IPS DF 4.7 (cell line): ENCODE measurements around the gene NOX5.
"Not testable (repeated sequence)": the region's sequence is repeated elsewhere in the genome, so short reads cannot be mapped to it uniquely, and the experiment has no call there.

Experiments
- DNase-seq: peaks from one replicate; pipeline ENCODE4 v3.0.0-alpha.2; 2013; ENCODE audit warnings: low spot score; ENCODE audit errors: extremely low read depth

The NOX5 gene

DNA sequence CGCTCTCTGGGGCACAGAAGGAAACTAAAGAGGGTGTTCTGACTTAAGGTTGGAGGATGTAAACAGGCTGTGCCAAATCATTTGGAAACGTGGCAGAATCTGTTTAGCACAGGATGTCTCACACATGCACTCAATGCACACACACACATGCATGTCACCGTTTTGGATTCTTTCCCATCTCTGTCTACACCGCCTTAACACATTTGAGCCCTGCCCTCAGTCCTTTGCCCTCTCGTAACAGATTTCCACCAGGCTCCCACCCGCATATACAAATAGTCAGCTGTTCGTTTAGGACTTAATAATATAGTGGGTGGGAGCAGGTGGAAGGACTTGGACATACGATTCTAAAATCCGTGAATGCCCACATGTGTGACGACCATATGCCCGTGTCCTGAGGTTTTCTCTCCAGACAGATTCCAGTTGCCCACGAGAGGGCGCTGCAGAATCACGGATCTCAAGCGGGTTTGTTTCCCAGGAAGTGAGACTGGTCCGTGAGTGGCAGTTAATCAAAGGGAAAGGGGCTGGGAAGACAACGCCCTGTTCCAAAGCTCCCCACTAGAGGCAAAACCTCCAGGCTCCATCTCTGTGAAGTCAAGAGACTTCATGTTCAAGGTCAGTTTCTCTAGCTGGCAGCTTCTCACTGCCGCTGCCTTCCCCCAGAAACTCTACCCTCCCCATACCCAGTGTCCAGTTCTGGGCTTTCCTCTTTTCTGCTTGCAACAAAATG, 44.5 kb downstream of the NOX5 start:
- peak; percentile 89 for DNase-seq

DNA sequence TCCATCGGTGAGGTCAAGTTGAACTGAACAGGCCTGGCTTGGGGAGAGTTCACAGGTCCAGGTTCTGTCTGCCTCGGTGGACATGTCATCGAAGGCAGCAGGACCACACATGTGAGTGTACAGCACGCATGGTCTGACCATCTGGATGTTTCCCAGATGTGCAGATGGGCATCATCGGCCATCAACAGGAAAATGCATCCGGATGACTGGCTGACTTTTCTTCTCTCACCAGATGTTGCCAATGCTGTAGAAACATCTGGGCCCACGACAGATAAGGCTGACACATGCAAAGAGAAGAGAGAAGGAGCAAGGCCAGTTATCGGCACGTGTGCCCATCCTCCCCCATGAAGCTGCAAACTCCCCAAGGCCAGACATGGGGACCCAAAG, 45.1 kb downstream of the NOX5 start:
- DNase-seq = no peak

DNA sequence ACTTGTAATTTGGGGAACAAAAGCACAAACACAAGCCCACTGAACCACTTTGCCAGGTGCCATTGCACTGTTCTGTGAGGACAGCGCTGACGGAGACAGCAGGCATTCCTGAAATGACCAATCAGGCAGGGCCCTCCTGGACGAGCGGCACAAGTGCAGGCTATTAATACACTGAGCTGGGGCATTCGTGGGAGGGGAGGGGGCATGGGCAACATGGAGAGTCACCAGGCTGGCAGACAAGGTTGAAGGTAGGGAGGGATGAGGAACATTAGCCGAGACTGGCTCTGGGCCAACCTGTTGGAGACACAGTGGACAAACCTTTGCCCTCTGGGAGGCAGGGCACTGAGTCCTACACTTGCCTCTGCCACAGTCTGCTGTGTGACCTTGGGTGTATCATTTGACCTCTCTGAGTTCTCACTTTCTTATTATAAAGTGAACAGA, 45.6 kb downstream of the NOX5 start:
- DNase-seq = no peak

DNA sequence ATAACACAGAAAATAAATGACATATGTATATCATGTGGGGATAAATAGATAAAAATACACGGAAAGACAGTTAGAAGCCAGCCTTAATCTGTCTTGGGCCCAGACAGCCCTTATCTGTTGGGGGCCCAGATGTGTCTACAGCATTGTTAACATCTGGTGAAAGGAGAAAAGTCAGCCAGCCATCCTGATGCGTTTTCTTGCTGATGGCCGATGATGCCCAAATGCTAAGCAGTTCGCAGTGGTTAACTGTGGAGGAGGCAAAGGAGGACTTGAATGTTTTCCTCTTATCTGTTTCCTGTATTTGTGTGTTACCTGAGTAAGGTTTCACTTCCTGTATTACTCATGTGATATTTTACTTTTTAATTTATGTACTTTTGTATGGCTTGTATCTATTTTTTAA, 46.2 kb downstream of the NOX5 start:
- no peak for DNase-seq

DNA sequence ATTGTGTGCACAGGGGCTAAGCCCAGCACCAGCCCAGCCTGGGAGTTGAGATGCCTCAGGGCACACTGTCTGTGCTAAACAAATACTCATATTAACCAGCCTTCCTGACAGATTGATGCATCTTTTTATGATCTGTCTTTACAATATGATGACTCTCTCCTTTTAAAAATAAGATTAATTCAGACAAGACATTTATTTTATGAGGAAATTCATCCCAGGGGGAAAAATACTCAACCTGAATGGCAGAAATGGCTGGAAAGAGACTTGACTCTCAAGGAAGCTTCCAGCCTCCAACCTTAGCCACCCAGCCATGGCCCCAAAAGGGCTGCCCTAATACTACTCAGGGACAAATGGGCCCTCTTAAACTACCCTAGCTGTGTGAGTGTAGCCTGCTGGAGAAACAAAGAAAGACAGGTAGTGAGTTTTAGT, 46.9 kb downstream of the NOX5 start:
- DNase-seq = no peak

DNA sequence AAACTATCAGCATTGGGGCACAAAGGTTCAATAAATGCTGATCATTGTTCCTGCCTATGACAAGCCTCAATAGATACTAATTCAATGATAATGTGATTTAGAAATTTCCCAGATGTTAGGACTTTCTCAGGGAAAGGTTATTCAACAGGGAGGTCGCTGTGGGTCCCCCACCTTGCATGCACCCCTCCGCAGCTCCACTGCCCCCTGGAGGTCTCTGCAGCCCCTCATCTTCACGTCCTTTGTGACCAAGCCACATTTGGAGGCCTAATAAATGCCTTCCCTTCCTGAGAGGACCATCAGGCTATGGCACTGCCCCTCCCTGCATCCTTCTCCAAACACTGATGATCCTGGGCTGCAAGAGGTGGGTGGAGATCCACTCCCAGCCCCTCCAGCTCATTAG, 50.2 kb downstream of the NOX5 start:
- DNase-seq = no peak

DNA sequence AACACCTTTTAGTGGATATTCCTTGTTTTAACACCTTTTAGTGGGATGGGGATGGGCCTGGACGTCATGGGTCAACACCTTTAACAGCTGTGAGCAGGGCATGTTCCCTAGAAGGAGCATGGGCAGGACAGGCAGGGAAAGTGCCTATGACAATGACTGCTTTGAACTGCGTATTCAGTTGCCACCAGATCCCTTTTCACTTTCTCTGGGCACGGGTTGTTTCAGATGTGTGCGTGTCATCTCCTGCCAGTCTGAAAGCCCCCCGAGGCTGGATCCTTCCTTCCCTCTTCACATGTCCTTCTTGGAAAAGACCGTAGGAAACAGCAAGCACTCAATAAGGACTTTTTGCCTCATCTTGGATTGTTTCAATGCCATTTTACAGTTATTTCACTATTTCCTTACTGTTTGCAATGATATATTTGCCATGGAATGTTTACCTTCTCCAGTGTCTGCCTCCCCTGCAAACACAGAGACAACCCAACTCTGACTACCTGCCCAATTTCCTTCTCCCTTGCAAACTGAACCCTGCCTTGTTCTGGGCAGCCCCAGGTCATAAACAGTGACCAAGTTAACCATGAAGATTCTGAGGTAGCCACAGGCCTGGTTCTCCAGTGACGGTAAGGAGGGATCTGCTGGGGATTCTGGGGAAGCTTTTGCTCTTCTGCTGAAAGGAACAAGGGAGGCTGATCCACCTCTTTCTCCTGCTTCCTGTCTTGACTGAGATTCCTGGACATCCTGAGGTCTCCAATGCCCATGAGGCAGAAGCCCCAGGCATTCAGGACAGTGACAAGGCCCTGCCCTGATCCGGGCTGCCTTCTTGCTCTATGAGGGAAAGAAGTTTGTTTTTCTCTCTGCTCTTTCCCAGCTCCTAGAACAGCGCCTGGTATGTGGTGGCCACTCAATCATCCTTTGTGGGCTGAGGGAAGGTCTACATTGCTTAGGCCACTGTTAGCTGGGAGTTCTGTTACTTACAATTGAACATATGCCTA, 51.8 kb downstream of the NOX5 start:
- no peak for DNase-seq

DNA sequence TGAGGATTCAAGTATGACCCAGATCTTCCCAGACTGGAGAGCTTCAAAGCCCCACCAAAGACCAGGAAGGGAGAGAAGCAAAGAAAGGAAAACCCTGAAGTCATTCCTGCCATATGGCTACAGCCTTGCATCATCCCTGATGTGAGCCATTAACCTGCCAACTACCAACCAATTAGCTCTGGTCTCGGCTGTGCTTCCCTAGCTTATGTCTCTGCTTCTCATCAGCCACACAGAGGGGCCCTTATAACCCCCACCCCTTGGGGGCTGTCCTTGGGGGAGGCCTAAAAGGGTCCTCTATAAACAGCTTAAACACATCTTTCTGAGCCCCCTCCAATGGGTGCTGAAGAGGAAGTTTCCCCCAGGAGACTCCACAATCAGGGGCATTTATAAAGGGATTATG, 52.8 kb downstream of the NOX5 start:
- DNase-seq = no peak

DNA sequence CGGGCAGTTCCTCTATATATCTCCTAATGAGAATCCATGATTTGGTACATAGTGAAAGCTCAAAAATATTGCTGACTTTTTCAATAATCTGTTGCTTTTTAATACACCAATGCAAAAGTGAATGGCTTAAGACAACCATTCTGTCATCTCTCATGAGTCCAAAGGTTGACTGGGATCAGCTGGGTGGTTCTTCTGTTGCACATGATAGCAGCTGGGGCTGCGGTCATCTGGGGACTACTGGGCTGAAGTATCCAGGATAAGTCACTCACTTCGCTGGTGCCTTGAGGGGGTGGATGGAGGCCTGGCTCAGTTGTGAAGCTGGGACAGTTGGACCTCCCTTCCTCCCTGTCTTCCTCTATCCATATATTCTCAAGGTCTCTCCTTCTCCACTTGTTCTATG, 53.7 kb downstream of the NOX5 start:
- no peak for DNase-seq

DNA sequence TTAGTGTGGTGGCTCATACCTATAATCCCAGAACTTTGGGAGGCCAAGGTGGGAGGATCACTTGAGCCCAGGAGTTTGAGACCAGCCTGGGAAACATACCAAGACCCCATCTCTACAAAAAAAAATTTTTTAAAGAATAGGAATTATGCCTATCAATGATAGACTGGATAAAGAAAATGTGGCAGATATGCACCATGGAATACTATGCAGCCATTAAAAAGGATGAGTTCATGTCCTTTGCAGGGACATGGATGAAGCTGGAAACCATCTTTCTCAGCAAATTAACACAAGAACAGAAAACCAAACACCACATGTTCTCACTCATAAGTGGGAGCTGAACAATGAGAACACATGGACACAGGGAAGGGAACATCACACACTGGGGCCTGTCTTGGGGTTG, 54.8 kb downstream of the NOX5 start:
- DNase-seq = not testable (repeated sequence)

GRCh38 chr15:69069996-69070395, 55.5 kb downstream of the NOX5 start:
- DNase-seq = no peak

DNA sequence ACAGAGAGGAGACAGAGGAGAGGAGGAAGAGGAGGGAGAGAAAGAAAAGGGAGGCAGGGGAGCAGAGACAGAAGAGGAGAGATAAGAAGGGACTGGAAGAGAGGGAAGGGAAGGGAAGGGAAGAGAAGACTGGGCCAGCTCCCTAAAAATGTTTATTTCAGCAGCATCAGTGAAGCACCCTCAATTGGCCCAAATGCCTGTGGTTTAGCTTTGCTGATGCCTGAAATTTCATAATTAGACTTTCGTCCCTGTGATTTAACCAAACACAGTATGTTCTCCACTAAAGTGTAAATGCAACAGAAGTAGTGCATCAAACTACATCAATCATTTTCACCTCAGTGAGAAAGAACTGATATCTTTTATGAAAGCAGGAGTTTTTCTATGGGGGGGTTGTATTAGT, 55.9 kb downstream of the NOX5 start:
- DNase-seq = no peak

DNA sequence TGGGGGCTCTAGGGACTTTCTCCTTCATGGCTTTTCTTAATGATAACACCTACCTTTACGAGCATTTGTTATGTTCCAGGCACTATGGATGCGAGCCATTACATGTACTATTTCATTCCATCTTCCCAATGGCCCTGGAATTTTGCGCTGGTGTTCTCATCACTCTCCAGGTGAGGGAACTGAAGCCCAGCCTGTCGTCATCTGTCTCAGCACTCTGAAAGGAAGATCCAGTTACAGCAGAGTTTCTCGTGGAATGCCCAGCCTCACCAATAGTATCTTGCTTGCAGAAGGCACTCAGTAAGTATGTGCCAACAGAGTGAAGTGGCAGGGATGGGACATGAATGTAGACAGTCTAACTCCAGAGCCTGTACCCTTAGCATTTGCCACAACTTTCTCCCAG, 56.8 kb downstream of the NOX5 start:
- DNase-seq = no peak

- DNase-seq = no peak
Measured at GRCh38 chr15:69072906-69073305, 58.4 kb downstream of the NOX5 start.

DNA sequence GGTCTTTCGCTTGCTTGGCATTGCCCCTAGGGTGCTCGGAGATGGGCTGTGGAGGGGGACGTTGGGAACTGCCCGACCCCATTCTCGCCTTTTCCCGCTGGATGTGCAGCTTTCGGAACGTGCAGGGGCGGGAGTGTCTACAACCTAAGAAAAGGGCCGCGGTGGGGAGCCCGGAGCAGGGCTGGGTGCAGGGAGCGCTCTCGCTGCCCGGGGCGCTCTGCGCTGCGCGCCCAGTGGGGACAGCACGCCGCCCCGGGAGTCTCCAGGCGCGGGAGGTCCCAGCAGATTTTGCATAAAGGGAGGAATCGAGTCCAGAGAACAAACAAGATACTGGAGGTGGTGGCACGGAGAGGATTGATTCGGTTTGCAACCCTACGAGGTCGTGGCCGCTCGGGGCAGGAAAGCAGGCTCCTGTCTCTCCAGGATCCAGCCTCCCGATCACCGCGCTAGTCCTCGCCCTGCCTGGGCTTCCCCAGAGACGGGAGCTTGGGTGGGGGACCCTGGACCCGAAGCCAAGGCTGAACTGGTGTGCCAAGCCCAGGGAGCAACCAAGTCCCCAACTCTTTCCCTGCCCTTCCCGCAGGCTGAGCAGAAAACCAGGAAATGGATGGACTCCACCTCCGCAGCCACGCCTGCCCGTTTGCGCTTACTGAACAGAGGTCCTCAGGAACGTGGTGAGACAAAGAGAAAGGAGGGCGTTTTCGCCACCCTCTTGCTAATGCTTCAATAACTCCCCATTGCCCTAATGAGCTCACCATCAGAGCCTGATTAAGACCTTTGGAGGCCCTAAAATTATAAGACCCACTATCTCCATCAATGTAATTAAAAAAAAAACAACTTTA, 59.7 kb downstream of the NOX5 start:
- no peak for DNase-seq

- no peak for DNase-seq
Measured at GRCh38 chr15:69074843-69075224, 60.3 kb downstream of the NOX5 start.

DNA sequence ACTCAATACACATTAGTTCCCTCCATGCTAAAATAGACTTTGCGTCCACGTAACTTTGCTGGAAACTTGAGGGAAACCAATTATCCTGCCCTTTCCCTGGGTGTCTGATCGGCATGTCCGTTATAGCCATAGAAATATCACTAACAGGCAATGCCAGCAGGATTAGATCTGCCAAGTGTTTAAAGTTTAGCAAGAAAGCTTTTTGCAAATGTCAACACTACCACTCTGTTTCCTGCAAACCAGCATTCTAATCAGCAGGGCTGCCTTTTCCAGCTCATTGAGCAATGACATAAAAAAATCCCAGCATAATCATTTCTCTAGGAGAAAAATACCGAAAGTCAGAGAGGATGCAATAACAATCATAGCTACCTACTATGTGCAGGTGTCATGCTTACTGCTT, 60.9 kb downstream of the NOX5 start:
- no peak for DNase-seq

- DNase-seq = no peak
Measured at GRCh38 chr15:69076756-69077155, 62.3 kb downstream of the NOX5 start.

DNA sequence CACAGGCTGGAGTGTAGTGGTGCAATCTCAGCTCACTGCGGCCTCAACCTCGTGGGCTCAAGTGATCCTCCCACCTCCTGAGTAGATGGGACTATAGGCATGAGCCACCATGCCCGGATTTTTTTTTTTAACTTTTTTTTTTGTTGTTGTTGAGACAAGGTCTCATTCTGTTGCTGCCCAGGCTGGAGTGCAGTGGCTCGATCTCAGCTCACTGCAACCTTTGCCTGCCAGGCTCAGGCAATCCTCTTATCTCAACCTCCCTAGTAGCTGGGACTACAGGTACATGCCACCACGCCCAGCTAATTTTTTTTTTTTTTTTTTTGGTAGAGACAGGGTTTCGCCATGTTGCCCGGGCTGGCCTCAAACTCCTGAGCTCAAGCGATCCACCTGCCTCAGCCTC, 64.1 kb downstream of the NOX5 start:
- DNase-seq = no peak

- DNase-seq = no peak
Measured at GRCh38 chr15:69080295-69081248, 66.1 kb downstream of the NOX5 start.
